ENCODE measurements around the gene DNAH8. TPM values are rescaled to one million over a fixed set of nuclear protein-coding genes. Genes with fewer than 3 reads are reported as not detected.

DNAH8 gene
- total RNA-seq, 1 donor from 2014 or later, result 0.05 TPM

DNA sequence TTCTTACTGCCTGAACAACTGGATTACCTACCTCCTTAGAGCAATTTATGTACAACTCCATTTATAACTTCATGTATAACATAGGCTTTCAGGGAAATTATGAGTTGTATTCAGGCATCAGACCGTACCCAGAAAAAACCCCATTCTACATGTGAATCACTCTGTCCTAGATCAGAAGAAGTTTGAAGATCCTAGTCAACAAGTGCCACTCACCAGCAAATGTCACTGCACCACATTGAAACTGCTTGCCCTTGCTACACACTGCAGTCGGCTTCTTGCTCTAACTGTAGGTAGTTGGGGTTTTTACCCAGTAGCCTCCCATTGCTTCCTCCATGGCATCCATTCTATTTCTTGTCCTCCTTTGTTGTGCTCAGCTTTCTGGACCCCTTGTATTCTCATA is 132.4 kb downstream of the DNAH8 start:
- peaks cover 8% of the 10 kb centered on the region for H3K4me1 Mint-ChIP-seq
- H3K4me3 Mint-ChIP-seq, result no peak overlapping the region

DNA sequence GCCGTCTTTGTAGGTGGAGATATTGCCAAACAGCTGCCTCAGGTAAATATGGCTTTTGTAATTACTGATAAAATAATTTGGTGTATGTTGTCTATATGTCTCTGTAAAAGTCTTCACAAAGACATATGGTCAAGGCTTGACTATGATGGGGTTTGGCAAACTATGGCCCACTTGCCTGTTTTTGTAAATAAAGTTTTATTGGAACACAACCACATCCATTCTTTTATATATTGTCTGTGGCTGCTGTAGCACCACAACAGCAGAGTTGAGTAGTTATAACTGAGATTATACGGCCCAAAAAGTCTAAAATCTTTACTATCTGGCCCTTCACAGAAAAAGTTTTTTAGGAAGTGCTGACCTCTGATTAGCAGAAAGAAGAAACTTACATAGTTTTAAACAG is 133.6 kb downstream of the DNAH8 start:
- TF ChIP-seq, protein P1, sequence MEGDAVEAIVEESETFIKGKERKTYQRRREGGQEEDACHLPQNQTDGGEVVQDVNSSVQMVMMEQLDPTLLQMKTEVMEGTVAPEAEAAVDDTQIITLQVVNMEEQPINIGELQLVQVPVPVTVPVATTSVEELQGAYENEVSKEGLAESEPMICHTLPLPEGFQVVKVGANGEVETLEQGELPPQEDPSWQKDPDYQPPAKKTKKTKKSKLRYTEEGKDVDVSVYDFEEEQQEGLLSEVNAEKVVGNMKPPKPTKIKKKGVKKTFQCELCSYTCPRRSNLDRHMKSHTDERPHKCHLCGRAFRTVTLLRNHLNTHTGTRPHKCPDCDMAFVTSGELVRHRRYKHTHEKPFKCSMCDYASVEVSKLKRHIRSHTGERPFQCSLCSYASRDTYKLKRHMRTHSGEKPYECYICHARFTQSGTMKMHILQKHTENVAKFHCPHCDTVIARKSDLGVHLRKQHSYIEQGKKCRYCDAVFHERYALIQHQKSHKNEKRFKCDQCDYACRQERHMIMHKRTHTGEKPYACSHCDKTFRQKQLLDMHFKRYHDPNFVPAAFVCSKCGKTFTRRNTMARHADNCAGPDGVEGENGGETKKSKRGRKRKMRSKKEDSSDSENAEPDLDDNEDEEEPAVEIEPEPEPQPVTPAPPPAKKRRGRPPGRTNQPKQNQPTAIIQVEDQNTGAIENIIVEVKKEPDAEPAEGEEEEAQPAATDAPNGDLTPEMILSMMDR (conservative IDR thresholded peaks at IDR 0.05), result no peak
- H3K36me3 Mint-ChIP-seq (ENCODE audit: low read depth), result no peaks in the 10 kb centered on the region
- DNase-seq (ENCODE audit: low read depth, low spot score), result no peak
- no peaks in the 10 kb centered on the region for H3K9me3 Mint-ChIP-seq
- peaks cover 8% of the 10 kb centered on the region for H3K4me1 Mint-ChIP-seq
- H3K27ac Mint-ChIP-seq (ENCODE audit: unreplicated experiment), result no peak overlapping the region
- H3K4me3 Mint-ChIP-seq, result no peak overlapping the region
- peaks cover 31% of the 10 kb centered on the region for H3K27me3 Mint-ChIP-seq (ENCODE audit: low read depth)

More for the DNA sequence above, 132.4 kb downstream of the DNAH8 start:
- Mint-ChIP-seq H3K9me3 (no peaks in the 10 kb centered on the region), H3K36me3 (ENCODE audit: low read depth) (no peaks in the 10 kb centered on the region), H3K27ac (ENCODE audit: unreplicated experiment) (no peak overlapping the region), H3K27me3 (ENCODE audit: low read depth) (peaks cover 33% of the 10 kb centered on the region)
- TF ChIP-seq, protein P1 (conservative IDR thresholded peaks at IDR 0.05), result no peak
- DNase-seq (ENCODE audit: low read depth, low spot score), result no peak

DNA sequence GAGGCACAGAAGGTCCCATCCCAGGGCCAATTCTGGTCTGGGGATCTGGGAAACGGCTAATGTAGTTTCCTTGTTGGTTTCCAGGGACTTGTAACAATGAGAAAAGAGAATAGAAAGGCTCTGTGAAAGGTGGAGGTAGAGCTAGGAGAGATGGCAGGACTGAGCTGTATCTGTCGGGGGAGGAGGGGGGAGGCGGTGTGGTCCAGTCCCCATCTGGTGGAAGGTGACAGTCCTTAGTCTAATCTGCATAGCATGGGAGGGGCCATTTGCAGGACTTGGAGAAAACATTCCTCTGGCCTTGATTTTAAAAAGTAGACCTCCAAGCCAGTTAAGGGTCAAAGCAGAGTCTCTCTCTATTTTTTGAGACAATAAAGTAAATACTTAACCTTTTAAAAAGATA is 137.1 kb downstream of the DNAH8 start:
- no peaks in the 10 kb centered on the region for H3K9me3 Mint-ChIP-seq
- H3K27me3 Mint-ChIP-seq (ENCODE audit: low read depth), result peaks cover 34% of the 10 kb centered on the region
- no peaks in the 10 kb centered on the region for H3K36me3 Mint-ChIP-seq (ENCODE audit: low read depth)
- no peak overlapping the region for H3K27ac Mint-ChIP-seq (ENCODE audit: unreplicated experiment)
- TF ChIP-seq, protein P1 (conservative IDR thresholded peaks at IDR 0.05), result no peak
- H3K4me3 Mint-ChIP-seq, result no peak overlapping the region
- no peaks in the 10 kb centered on the region for H3K4me1 Mint-ChIP-seq
- DNase-seq (ENCODE audit: low read depth, low spot score), result no peak

DNA sequence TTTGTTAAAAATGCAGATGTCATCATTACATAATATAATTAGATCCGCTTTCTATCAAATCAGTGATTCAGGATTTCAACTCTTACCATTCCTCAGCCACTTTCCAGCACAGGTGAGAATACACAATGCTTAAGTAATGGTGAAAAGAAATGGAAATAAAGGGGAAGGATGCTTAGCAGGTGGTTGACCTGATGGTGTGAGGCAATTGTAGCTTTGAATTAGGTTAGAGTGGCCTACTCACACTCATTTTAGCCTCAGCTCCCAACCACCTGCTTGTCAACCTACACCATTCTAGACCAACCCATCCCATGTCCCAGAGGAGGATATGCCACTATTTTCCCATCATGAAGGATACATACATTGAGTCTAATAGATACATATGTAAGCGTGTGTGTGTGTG is 138.1 kb downstream of the DNAH8 start:
- Mint-ChIP-seq H3K4me1 (no peaks in the 10 kb centered on the region), H3K27me3 (ENCODE audit: low read depth) (peaks cover 28% of the 10 kb centered on the region), H3K4me3 (no peak overlapping the region), H3K36me3 (ENCODE audit: low read depth) (no peaks in the 10 kb centered on the region), H3K9me3 (no peaks in the 10 kb centered on the region), H3K27ac (ENCODE audit: unreplicated experiment) (no peak overlapping the region)
- DNase-seq (ENCODE audit: low read depth, low spot score), result no peak
- TF ChIP-seq, protein P1 (conservative IDR thresholded peaks at IDR 0.05), result no peak

DNA sequence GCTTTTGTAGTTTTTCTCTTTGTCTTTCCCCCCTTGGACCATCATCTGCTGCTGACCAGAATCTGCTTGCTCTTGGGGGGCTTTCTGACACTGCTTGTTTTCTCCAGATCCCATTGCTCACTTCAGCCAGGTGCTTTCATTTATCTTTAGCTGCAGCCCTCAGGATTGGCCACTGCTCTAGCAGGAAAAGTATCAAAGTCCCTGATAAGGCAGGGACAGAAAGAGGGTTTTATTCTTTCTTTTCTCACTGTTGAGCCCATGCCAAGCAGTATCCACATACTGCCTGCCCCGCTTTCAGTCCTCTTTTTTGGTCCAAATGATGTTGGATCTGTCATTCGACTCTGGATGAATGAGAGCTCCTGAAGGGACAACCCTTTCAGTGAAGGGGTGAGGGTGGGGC is 141.4 kb downstream of the DNAH8 start:
- TF ChIP-seq, protein P1 (conservative IDR thresholded peaks at IDR 0.05), result no peak
- DNase-seq (ENCODE audit: low read depth, low spot score), result no peak
- H3K27ac Mint-ChIP-seq (ENCODE audit: unreplicated experiment), result no peak overlapping the region
- no peaks in the 10 kb centered on the region for H3K9me3 Mint-ChIP-seq
- no peak overlapping the region for H3K4me3 Mint-ChIP-seq
- peaks cover 16% of the 10 kb centered on the region for H3K27me3 Mint-ChIP-seq (ENCODE audit: low read depth)
- H3K36me3 Mint-ChIP-seq (ENCODE audit: low read depth), result no peaks in the 10 kb centered on the region
- H3K4me1 Mint-ChIP-seq, result no peaks in the 10 kb centered on the region

DNA sequence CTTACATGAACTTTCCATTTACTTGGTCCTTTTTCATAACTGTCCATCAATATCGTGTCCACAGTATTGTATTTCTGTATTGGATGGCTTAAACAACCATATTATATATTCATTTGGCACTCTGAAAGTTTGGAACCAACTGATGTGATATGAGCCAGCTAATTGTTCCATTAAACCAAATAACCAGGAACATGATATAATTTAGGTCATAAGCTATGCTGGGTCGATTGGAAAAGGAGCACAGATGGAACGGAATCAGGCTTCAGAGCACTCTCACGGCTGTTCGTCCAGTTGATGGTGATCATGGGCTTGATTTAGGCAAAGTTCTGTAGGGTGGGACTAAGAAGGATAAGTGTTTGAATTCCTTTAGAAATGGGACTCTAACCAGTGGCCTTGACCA is 142.7 kb downstream of the DNAH8 start:
- TF ChIP-seq, protein P1 (conservative IDR thresholded peaks at IDR 0.05), result no peak
- H3K9me3 Mint-ChIP-seq, result no peaks in the 10 kb centered on the region
- peaks cover 16% of the 10 kb centered on the region for H3K27me3 Mint-ChIP-seq (ENCODE audit: low read depth)
- no peak for DNase-seq (ENCODE audit: low read depth, low spot score)
- no peak overlapping the region for H3K4me3 Mint-ChIP-seq
- no peak overlapping the region for H3K27ac Mint-ChIP-seq (ENCODE audit: unreplicated experiment)
- H3K36me3 Mint-ChIP-seq (ENCODE audit: low read depth), result no peaks in the 10 kb centered on the region
- H3K4me1 Mint-ChIP-seq, result no peaks in the 10 kb centered on the region
